Measurements from ENCODE around the gene MBD5.
"Not testable (repeated sequence)": the region's sequence is repeated elsewhere in the genome, so short reads cannot be mapped to it uniquely, and the experiment has no call there.

The MBD5 gene

GRCh38 chr2:148006249-148007007 lies 14.5 kb upstream of the MBD5 start:
- H3K27ac ChIP-seq (replicated peaks; ENCODE audit: low read length) = no peak overlapping the region
- no peak overlapping the region for H4K8ac ChIP-seq (ENCODE audit: low read depth, low read length)
- no CpG with 5 or more reads among the region's 6 CpGs for WGBS, 2 donors (ENCODE audit: extremely low coverage in 2 of 2, insufficient read length in 2 of 2, insufficient replicate concordance in 1 of 2)
- no peaks in the 10 kb centered on the region for H3K36me3 ChIP-seq (replicated peaks in 1 of 2; ENCODE audit: control insufficient read depth in 2 of 2, insufficient read depth in 2 of 2, low read length in 2 of 2)
- H4K91ac ChIP-seq (ENCODE audit: low read depth, low read length, poor library complexity) = no peak overlapping the region
- H3K4me3 ChIP-seq (ENCODE audit: low read length in 2 of 2) = peak overlapping the region in 1 of 2 donors; percentile 14
- H3K14ac ChIP-seq (ENCODE audit: low read length) = no peak overlapping the region
- no peak overlapping the region for H2BK15ac ChIP-seq (ENCODE audit: low read length)
- no peak overlapping the region for H3K18ac ChIP-seq (ENCODE audit: low read length)
- H3K79me1 ChIP-seq (ENCODE audit: low read depth, low read length) = peaks cover 9% of the 10 kb centered on the region
- H3K9me3 ChIP-seq (replicated peaks in 1 of 2; ENCODE audit: control insufficient read depth in 2 of 2, insufficient read depth in 1 of 2, low read depth in 1 of 2, low read length in 2 of 2) = peaks cover 2 to 32% of the 10 kb centered on the region in 2 donors
- no peak for DNase-seq (ENCODE audit: low spot score)
- H2BK12ac ChIP-seq (ENCODE audit: low read length) = no peak overlapping the region
- no peak overlapping the region for H2AFZ ChIP-seq (ENCODE audit: low read length)
- H3K27me3 ChIP-seq (ENCODE audit: control insufficient read depth in 3 of 3, insufficient read depth in 3 of 3, low read depth in 1 of 3, low read length in 3 of 3) = no peaks in the 10 kb centered on the region
- H3K4ac ChIP-seq (ENCODE audit: low read length) = no peak overlapping the region
- H3K4me2 ChIP-seq (ENCODE audit: insufficient read depth, low read length, poor library complexity, severe bottlenecking) = no peak overlapping the region
- no peak overlapping the region for H2BK120ac ChIP-seq (ENCODE audit: low read depth, low read length)
- H3K4me1 ChIP-seq (ENCODE audit: control insufficient read depth in 2 of 2, insufficient read depth in 1 of 2, low read depth in 1 of 2, low read length in 2 of 2) = no peaks in the 10 kb centered on the region
- H3K9ac ChIP-seq (ENCODE audit: low read depth, low read length, poor library complexity) = no peak overlapping the region
- no peak overlapping the region for H3K23ac ChIP-seq (ENCODE audit: low read depth, low read length, poor library complexity)
- no peak overlapping the region for H2AK5ac ChIP-seq (ENCODE audit: low read depth, low read length)
- H2BK5ac ChIP-seq (ENCODE audit: low read length) = no peak overlapping the region

- Histone ChIP-seq H2BK15ac (ENCODE audit: low read length) (no peak overlapping the region), H4K91ac (ENCODE audit: low read depth, low read length, poor library complexity) (no peak overlapping the region), H2BK12ac (ENCODE audit: low read length) (no peak overlapping the region), H2BK120ac (ENCODE audit: low read depth, low read length) (no peak overlapping the region), H3K14ac (ENCODE audit: low read length) (no peak overlapping the region), H3K9me3 (replicated peaks in 1 of 2; ENCODE audit: control insufficient read depth in 2 of 2, insufficient read depth in 1 of 2, low read depth in 1 of 2, low read length in 2 of 2) (peaks cover 2 to 32% of the 10 kb centered on the region in 2 donors), H3K18ac (ENCODE audit: low read length) (no peak overlapping the region), H2AK5ac (ENCODE audit: low read depth, low read length) (no peak overlapping the region), H3K27ac (replicated peaks; ENCODE audit: low read length) (no peak overlapping the region), H3K4me3 (ENCODE audit: low read length in 2 of 2) (no peak overlapping the region), H3K36me3 (replicated peaks in 1 of 2; ENCODE audit: control insufficient read depth in 2 of 2, insufficient read depth in 2 of 2, low read length in 2 of 2) (no peaks in the 10 kb centered on the region), H3K4me1 (ENCODE audit: control insufficient read depth in 2 of 2, insufficient read depth in 1 of 2, low read depth in 1 of 2, low read length in 2 of 2) (no peaks in the 10 kb centered on the region), H4K8ac (ENCODE audit: low read depth, low read length) (no peak overlapping the region), H2AFZ (ENCODE audit: low read length) (no peak overlapping the region), H2BK5ac (ENCODE audit: low read length) (no peak overlapping the region), H3K9ac (ENCODE audit: low read depth, low read length, poor library complexity) (no peak overlapping the region), H3K27me3 (ENCODE audit: control insufficient read depth in 3 of 3, insufficient read depth in 3 of 3, low read depth in 1 of 3, low read length in 3 of 3) (no peaks in the 10 kb centered on the region), H3K79me1 (ENCODE audit: low read depth, low read length) (peaks cover 9% of the 10 kb centered on the region), H3K4ac (ENCODE audit: low read length) (no peak overlapping the region), H3K23ac (ENCODE audit: low read depth, low read length, poor library complexity) (no peak overlapping the region), H3K4me2 (ENCODE audit: insufficient read depth, low read length, poor library complexity, severe bottlenecking) (no peak overlapping the region)
- no peak for DNase-seq (ENCODE audit: low spot score)
- no CpG with 5 or more reads among the region's 5 CpGs for WGBS, 2 donors (ENCODE audit: extremely low coverage in 2 of 2, insufficient read length in 2 of 2, insufficient replicate concordance in 1 of 2)
These were observed 13.5 kb upstream of the MBD5 start for GRCh38 chr2:148007219-148007900.

GRCh38 chr2:148008411-148008810 lies 12.5 kb upstream of the MBD5 start:
- H3K9ac ChIP-seq (ENCODE audit: low read depth, low read length, poor library complexity); H3K23ac ChIP-seq (ENCODE audit: low read depth, low read length, poor library complexity); H3K27me3 ChIP-seq (ENCODE audit: control insufficient read depth in 3 of 3, insufficient read depth in 3 of 3, low read depth in 1 of 3, low read length in 3 of 3); H3K14ac ChIP-seq (ENCODE audit: low read length); DNase-seq (ENCODE audit: low spot score); H2AFZ ChIP-seq (ENCODE audit: low read length); H3K27ac ChIP-seq (replicated peaks; ENCODE audit: low read length); H3K4me2 ChIP-seq (ENCODE audit: insufficient read depth, low read length, poor library complexity, severe bottlenecking); H3K4me1 ChIP-seq (ENCODE audit: control insufficient read depth in 2 of 2, insufficient read depth in 1 of 2, low read depth in 1 of 2, low read length in 2 of 2); H2BK12ac ChIP-seq (ENCODE audit: low read length); H3K18ac ChIP-seq (ENCODE audit: low read length); H2BK15ac ChIP-seq (ENCODE audit: low read length); H4K91ac ChIP-seq (ENCODE audit: low read depth, low read length, poor library complexity); H2BK5ac ChIP-seq (ENCODE audit: low read length); H3K4me3 ChIP-seq (ENCODE audit: low read length in 2 of 2); H3K36me3 ChIP-seq (replicated peaks in 1 of 2; ENCODE audit: control insufficient read depth in 2 of 2, insufficient read depth in 2 of 2, low read length in 2 of 2); H2AK5ac ChIP-seq (ENCODE audit: low read depth, low read length); H4K8ac ChIP-seq (ENCODE audit: low read depth, low read length); H2BK120ac ChIP-seq (ENCODE audit: low read depth, low read length); H3K79me1 ChIP-seq (ENCODE audit: low read depth, low read length); H3K4ac ChIP-seq (ENCODE audit: low read length): not testable (repeated sequence)
- no CpG with 5 or more reads among the region's 7 CpGs for WGBS, 2 donors (ENCODE audit: extremely low coverage in 2 of 2, insufficient read length in 2 of 2, insufficient replicate concordance in 1 of 2)
- peaks cover 2 to 36% of the 10 kb centered on the region in 2 donors for H3K9me3 ChIP-seq (replicated peaks in 1 of 2; ENCODE audit: control insufficient read depth in 2 of 2, insufficient read depth in 1 of 2, low read depth in 1 of 2, low read length in 2 of 2)

GRCh38 chr2:148013876-148014275 lies 7.0 kb upstream of the MBD5 start:
- Histone ChIP-seq H3K4ac (ENCODE audit: low read length) (no peak overlapping the region), H3K4me1 (ENCODE audit: control insufficient read depth in 2 of 2, insufficient read depth in 1 of 2, low read depth in 1 of 2, low read length in 2 of 2) (no peaks in the 10 kb centered on the region), H4K91ac (ENCODE audit: low read depth, low read length, poor library complexity) (no peak overlapping the region), H3K79me1 (ENCODE audit: low read depth, low read length) (peaks cover 1% of the 10 kb centered on the region), H3K23ac (ENCODE audit: low read depth, low read length, poor library complexity) (no peak overlapping the region), H3K9me3 (replicated peaks in 1 of 2; ENCODE audit: control insufficient read depth in 2 of 2, insufficient read depth in 1 of 2, low read depth in 1 of 2, low read length in 2 of 2) (peaks cover 0 to 23% of the 10 kb centered on the region in 2 donors), H3K9ac (ENCODE audit: low read depth, low read length, poor library complexity) (no peak overlapping the region), H3K14ac (ENCODE audit: low read length) (no peak overlapping the region), H2BK12ac (ENCODE audit: low read length) (no peak overlapping the region), H3K36me3 (replicated peaks in 1 of 2; ENCODE audit: control insufficient read depth in 2 of 2, insufficient read depth in 2 of 2, low read length in 2 of 2) (peaks cover 3 to 13% of the 10 kb centered on the region in 2 donors), H3K4me2 (ENCODE audit: insufficient read depth, low read length, poor library complexity, severe bottlenecking) (no peak overlapping the region), H4K8ac (ENCODE audit: low read depth, low read length) (no peak overlapping the region), H2BK120ac (ENCODE audit: low read depth, low read length) (no peak overlapping the region), H3K18ac (ENCODE audit: low read length) (no peak overlapping the region), H3K4me3 (ENCODE audit: low read length in 2 of 2) (no peak overlapping the region), H3K27me3 (ENCODE audit: control insufficient read depth in 3 of 3, insufficient read depth in 3 of 3, low read depth in 1 of 3, low read length in 3 of 3) (no peaks in the 10 kb centered on the region), H2AK5ac (ENCODE audit: low read depth, low read length) (no peak overlapping the region), H3K27ac (replicated peaks; ENCODE audit: low read length) (no peak overlapping the region), H2BK15ac (ENCODE audit: low read length) (no peak overlapping the region), H2BK5ac (ENCODE audit: low read length) (no peak overlapping the region), H2AFZ (ENCODE audit: low read length) (no peak overlapping the region)
- WGBS, 2 donors (ENCODE audit: extremely low coverage in 2 of 2, insufficient read length in 2 of 2, insufficient replicate concordance in 1 of 2) = no CpG with 5 or more reads among the region's 2 CpGs
- DNase-seq (ENCODE audit: low spot score) = no peak
